Lower leg skin (tissue), 4 donors: ENCODE results near the gene C19orf47. TPM values are rescaled to one million over a fixed set of nuclear protein-coding genes. Genes with fewer than 3 reads are reported as not detected.

Experiments used
- DNase-seq, 2 donors: peaks; one replicate each; pipeline ENCODE4 v3.0.0-alpha.2; 2019; ENCODE audit warnings: low spot score in 2 of 2
- H3K4me3 ChIP-seq: fragments of 200-600 bp; sonication (generic); 2 replicates; pipeline ENCODE4 v1.5.1; 2017; ENCODE audit warnings: mild to moderate bottlenecking, low read depth; ENCODE audit not compliant: poor library complexity, severe bottlenecking
- POLR2A ChIP-seq, 2 donors: fragments of 450-650 bp; IDR thresholded peaks; one replicate each; pipeline ENCODE4 v1.6.1; 2016 to 2017; ENCODE audit warnings: antibody characterized with exemption in 2 of 2, mild to moderate bottlenecking in 1 of 2, moderate library complexity in 1 of 2
- WGBS, 2 donors: methylation state at CpG; one replicate each; pipeline ENCODE4 v1.1.5; 2018; 5-methylcytosine and 5-hydroxymethylcytosine counted together
- intact Hi-C: fragments of 100-400 bp; cut with DNase I; formaldehyde crosslinking; loops from one replicate; pipeline ENCODE4 v1.15.0; 2023; ENCODE audit warnings: low total_unique reads
- total RNA-seq, 4 donors: library from RNA; depleted of rRNA; stranded (reverse); fragments of >200 nt; gene quantifications; one replicate each; pipeline ENCODE4 v1.1.0, GENCODE V29; 2016
- TF ChIP-seq, protein P1 (sequence below), 3 donors: fragments of 450-650 bp; IDR thresholded peaks; one replicate each; pipeline ENCODE4 v1.5.1; 2016; ENCODE audit warnings: antibody characterized with exemption in 3 of 3, mild to moderate bottlenecking in 3 of 3, moderate library complexity in 2 of 3

C19orf47 gene
- total RNA-seq, 4 donors from 2014 or later = 10.5 to 29.5 (median 13.1) TPM

DNA sequence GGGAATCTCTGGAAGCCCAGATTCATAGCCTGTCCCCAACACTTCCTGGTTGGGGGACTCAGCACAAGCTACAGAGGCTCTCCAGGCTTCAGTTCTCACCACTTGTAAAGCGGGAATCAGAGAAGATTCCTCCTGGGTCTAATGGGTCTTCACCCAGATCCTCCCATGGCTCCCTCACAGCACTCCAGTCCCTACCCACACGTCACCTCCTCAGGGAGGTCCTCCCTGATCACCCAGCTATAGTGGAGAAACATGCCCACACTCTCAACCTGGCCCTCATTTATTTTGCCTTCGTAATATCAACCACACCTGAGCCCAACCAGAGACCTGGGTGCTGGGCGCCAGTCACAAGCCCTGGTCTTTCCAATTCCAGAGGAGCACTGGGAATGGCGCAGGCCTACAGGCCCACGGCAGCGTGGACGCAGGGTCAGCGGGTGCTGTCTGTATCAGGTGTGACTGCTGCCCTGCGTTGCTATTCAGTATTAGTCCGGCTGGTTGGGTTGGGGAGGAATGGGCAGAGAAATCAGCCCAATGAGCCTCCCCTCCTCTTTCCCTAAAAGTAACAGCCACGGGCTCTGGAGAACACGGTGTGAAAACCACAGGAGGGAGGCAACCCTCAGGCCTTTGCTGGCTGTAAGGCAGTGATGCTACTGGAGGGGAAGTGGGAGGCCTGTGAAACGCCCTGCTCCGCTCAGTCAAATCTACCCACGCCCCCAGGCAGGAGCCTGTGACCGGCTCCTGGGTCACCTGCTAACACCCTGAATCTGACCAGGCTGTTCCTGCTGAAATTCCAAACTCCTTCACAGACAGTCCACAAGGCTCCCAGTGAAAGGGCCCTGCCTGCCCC lies 68.2 kb downstream of the C19orf47 start:
- no peak for TF ChIP-seq POLR2A (IDR thresholded peaks at IDR 0.05)
- TF ChIP-seq, protein P1, sequence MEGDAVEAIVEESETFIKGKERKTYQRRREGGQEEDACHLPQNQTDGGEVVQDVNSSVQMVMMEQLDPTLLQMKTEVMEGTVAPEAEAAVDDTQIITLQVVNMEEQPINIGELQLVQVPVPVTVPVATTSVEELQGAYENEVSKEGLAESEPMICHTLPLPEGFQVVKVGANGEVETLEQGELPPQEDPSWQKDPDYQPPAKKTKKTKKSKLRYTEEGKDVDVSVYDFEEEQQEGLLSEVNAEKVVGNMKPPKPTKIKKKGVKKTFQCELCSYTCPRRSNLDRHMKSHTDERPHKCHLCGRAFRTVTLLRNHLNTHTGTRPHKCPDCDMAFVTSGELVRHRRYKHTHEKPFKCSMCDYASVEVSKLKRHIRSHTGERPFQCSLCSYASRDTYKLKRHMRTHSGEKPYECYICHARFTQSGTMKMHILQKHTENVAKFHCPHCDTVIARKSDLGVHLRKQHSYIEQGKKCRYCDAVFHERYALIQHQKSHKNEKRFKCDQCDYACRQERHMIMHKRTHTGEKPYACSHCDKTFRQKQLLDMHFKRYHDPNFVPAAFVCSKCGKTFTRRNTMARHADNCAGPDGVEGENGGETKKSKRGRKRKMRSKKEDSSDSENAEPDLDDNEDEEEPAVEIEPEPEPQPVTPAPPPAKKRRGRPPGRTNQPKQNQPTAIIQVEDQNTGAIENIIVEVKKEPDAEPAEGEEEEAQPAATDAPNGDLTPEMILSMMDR (IDR thresholded peaks at IDR 0.05) = no peak
- intact Hi-C loops = no loop called here
- no peak overlapping the region for H3K4me3 ChIP-seq
- WGBS, 2 donors = 58 to 64% methylated on average over 17 of the region's 17 CpGs
- DNase-seq = no peak

DNA sequence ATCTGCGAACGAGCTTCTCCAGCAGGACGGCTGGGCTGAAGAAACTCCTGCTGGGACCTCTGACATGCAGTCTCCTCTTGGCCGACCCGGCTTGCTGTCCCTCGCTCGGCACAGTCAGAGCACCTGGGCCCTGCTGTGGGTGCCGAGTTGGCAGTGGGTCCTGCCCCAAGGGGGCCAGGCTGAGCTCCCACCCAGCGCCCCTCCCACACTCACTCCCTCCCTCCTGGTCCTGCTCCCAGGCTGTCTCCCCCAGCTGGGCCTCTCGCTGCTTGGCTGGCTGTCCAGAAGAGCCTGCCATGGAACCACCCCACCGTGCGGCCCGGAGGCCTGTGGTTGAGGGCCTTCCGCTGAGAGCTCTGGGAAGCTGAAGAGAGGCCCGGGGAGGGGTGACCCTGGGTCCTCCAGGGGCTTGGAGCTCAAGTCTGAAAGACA lies 69.1 kb downstream of the C19orf47 start:
- TF ChIP-seq, protein P1 (IDR thresholded peaks at IDR 0.05) = no peak
- TF ChIP-seq POLR2A (IDR thresholded peaks at IDR 0.05) = no peak
- intact Hi-C loops = no loop called here
- no peak overlapping the region for H3K4me3 ChIP-seq
- WGBS, 2 donors = 22 to 26% methylated on average over 11 to 15 of the region's 15 CpGs
- no peak for DNase-seq

DNA sequence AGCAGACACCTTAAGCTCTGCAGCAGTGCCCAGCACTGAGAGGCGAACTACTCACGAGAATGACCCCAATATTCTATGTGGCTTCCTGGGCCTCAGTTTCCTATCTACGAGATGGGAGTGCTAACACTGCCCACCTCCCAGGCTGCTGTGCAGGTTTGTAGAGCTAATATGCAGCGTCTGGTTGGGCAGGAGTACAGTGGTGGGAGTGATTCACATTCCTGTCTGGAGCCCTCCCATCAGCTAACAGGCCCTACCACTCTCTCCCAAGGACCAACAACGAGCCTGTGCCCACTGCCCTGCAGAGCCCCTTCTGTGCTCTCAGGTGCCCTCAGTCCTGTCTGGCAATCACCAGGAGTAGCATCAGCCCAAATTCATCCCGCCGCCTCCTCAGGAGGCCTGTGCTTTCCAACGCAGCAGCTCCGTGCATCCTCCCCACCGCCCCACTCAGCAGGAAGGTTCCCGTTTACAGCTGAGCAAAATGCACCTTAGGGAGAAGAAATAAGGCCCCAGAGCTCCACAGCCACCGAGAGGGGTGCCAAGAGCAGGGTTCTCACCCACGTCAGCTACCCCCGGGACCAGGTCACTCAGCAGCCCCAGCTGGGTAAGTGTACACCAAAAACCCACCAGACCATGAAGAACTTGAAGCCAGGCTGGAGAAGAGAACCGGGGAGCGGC lies 69.7 kb downstream of the C19orf47 start:
- intact Hi-C loops = no loop called here
- WGBS, 2 donors = 46 to 63% methylated on average over 15 to 16 of the region's 16 CpGs
- no peak for DNase-seq
- H3K4me3 ChIP-seq = no peak overlapping the region
- TF ChIP-seq POLR2A (IDR thresholded peaks at IDR 0.05) = no peak
- TF ChIP-seq, protein P1 (IDR thresholded peaks at IDR 0.05) = no peak

DNA sequence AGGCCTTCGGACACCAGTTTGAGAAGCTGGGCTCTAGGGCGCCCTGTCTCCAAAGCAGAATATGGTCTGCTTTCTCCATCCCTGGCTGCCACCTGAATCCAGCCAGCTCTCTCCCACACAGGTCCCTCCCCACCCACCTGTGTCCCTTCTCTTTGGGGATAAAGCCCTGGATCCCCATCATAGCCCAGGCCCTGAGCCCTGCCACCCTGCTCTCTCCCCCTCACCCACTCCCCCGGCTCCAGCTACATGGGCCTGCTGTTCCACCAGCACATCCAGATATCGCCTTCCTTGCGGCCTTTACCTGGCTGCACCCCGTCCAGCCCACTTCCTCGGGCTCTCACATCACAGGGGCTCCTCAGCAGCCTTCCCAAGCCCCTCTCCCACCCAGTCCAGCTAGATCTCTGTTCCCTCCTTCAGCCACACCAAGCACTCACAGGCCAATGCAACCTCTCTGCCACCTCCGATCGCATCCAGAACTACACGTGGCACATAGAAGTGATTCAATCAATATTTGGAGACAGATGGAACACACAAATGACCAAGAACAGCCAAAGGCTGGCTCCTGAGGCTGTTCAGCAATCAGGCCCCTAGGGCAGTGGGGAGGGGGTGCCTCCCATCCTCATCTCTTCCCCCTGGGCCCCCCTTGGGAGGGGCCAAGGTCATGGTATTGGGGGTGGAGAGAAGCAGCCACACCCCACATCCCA lies 70.7 kb downstream of the C19orf47 start:
- TF ChIP-seq, protein P1 (IDR thresholded peaks at IDR 0.05) = no peak
- TF ChIP-seq POLR2A (IDR thresholded peaks at IDR 0.05) = no peak
- 72 to 83% methylated on average over 10 of the region's 10 CpGs for WGBS, 2 donors
- no peak overlapping the region for H3K4me3 ChIP-seq
- intact Hi-C loops = no loop called here
- no peak for DNase-seq

DNA sequence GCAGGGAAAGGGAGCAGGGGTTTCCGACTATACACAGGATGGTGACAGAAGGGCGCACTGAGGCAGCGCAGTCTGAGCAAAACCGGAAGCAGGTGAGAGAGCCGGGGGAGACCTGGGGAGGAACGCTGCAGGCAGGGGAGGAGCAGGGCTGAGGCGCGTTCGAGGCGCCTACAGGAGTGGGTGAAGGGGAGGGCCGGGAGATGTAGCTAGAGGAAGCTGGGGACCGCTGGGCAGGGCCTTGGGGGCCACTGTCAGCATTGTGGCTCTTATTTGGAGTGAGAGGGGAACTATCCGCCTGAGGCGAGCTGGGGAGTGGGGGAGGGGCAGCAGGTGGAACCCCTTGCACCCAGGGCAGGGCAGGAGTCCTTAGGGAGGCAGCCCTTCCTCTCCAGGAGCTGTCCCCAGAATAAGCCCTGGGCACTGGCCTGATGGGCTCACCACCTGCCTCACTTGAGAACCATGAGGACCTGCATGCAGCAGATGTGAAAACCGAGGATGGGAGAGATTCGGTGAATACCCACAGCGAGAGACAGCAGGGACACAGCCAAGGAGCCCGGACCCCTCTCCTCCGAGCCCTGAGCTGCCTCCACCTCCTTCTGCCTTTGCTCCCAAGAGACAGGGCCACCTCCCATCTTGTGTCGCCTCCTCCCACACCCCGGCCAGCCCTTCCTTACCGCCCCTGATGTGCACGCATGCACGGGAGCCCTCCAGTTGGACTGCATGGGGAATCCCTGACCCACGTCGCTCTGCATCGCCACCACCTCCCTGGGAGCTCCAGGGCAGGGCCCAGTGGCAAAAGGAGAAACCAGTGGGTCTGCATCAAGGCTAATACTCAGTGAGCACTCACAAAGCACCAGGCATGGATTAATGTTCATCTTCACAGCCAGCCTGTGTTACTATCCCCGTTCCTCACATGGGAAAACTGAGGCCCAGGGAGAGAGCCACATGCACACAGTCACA lies 73.3 kb downstream of the C19orf47 start:
- intact Hi-C loops = no loop called here
- H3K4me3 ChIP-seq = no peak overlapping the region
- 60 to 66% methylated on average over 28 of the region's 28 CpGs for WGBS, 2 donors

More for the DNA sequence above, 73.3 kb downstream of the C19orf47 start:
- TF ChIP-seq, protein P1 (IDR thresholded peaks at IDR 0.05) = no peak
- no peak for TF ChIP-seq POLR2A (IDR thresholded peaks at IDR 0.05)
- peak in 1 of 2 donors; percentile 68 for DNase-seq
